Activated T-cell treated with anti-CD3 and anti-CD28 coated beads, Interleukin-2, amount 50 U/mL, for 48 hours (primary cell): ENCODE data around the gene RDH11.
A peak's percentile ranks its signal among the peaks of the same experiment; 100 is the strongest.

ENCODE experiments used
- DNase-seq, 2 experiments: peaks; one replicate each; pipeline ENCODE4 v3.0.0-alpha.2; 2020

RDH11 gene

GRCh38 chr14:67645414-67645813 lies 50.1 kb downstream of the RDH11 start:
- no peak for DNase-seq

- no peak for DNase-seq
Measured at GRCh38 chr14:67644428-67644827, 51.1 kb downstream of the RDH11 start.

- DNase-seq = no peak
Measured at GRCh38 chr14:67643713-67644112, 51.9 kb downstream of the RDH11 start.

GRCh38 chr14:67641902-67642749 lies 53.4 kb downstream of the RDH11 start:
- peak; percentile 35 to 44 for DNase-seq

GRCh38 chr14:67641480-67641879 lies 54.1 kb downstream of the RDH11 start:
- no peak for DNase-seq

GRCh38 chr14:67638642-67639041 lies 56.9 kb downstream of the RDH11 start:
- no peak for DNase-seq

- DNase-seq = no peak
Measured at GRCh38 chr14:67636361-67636919, 59.1 kb downstream of the RDH11 start.

GRCh38 chr14:67633451-67634147 lies 62.0 kb downstream of the RDH11 start:
- DNase-seq = no peak

GRCh38 chr14:67630938-67631337 lies 64.6 kb downstream of the RDH11 start:
- no peak for DNase-seq

GRCh38 chr14:67630186-67630585 lies 65.4 kb downstream of the RDH11 start:
- DNase-seq = no peak

GRCh38 chr14:67627519-67627918 lies 68.0 kb downstream of the RDH11 start:
- DNase-seq = no peak
